Measurements from ENCODE around the gene TMEFF2. TPM values are rescaled to one million over a fixed set of nuclear protein-coding genes. Genes with fewer than 3 reads are reported as not detected.
A peak's percentile ranks its signal among the peaks of the same experiment; 100 is the strongest.

TMEFF2 gene
- total and polyA plus RNA-seq, 2 experiments from 2014 or later: 1.7 to 2.2 TPM

DNA sequence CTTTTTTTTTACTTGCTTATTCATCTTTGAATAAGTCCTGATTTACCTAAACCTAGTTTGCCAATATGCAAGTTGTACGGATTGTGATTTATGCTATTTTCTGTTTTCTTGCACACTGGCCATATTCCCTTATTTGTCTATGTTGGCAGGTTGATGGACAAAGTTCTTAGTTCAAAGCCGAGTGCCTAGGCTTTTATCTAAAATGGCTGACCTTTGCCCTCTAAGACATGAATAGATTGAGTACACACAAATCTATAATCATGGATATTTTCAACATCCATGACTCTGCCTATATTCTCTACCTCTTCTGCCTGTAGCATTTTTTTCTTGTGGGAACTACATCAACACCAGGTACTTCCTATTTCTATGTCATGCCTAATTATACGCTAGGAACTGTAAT lies 171.7 kb downstream of the TMEFF2 start (continued):
- TF ChIP-seq, protein P1, sequence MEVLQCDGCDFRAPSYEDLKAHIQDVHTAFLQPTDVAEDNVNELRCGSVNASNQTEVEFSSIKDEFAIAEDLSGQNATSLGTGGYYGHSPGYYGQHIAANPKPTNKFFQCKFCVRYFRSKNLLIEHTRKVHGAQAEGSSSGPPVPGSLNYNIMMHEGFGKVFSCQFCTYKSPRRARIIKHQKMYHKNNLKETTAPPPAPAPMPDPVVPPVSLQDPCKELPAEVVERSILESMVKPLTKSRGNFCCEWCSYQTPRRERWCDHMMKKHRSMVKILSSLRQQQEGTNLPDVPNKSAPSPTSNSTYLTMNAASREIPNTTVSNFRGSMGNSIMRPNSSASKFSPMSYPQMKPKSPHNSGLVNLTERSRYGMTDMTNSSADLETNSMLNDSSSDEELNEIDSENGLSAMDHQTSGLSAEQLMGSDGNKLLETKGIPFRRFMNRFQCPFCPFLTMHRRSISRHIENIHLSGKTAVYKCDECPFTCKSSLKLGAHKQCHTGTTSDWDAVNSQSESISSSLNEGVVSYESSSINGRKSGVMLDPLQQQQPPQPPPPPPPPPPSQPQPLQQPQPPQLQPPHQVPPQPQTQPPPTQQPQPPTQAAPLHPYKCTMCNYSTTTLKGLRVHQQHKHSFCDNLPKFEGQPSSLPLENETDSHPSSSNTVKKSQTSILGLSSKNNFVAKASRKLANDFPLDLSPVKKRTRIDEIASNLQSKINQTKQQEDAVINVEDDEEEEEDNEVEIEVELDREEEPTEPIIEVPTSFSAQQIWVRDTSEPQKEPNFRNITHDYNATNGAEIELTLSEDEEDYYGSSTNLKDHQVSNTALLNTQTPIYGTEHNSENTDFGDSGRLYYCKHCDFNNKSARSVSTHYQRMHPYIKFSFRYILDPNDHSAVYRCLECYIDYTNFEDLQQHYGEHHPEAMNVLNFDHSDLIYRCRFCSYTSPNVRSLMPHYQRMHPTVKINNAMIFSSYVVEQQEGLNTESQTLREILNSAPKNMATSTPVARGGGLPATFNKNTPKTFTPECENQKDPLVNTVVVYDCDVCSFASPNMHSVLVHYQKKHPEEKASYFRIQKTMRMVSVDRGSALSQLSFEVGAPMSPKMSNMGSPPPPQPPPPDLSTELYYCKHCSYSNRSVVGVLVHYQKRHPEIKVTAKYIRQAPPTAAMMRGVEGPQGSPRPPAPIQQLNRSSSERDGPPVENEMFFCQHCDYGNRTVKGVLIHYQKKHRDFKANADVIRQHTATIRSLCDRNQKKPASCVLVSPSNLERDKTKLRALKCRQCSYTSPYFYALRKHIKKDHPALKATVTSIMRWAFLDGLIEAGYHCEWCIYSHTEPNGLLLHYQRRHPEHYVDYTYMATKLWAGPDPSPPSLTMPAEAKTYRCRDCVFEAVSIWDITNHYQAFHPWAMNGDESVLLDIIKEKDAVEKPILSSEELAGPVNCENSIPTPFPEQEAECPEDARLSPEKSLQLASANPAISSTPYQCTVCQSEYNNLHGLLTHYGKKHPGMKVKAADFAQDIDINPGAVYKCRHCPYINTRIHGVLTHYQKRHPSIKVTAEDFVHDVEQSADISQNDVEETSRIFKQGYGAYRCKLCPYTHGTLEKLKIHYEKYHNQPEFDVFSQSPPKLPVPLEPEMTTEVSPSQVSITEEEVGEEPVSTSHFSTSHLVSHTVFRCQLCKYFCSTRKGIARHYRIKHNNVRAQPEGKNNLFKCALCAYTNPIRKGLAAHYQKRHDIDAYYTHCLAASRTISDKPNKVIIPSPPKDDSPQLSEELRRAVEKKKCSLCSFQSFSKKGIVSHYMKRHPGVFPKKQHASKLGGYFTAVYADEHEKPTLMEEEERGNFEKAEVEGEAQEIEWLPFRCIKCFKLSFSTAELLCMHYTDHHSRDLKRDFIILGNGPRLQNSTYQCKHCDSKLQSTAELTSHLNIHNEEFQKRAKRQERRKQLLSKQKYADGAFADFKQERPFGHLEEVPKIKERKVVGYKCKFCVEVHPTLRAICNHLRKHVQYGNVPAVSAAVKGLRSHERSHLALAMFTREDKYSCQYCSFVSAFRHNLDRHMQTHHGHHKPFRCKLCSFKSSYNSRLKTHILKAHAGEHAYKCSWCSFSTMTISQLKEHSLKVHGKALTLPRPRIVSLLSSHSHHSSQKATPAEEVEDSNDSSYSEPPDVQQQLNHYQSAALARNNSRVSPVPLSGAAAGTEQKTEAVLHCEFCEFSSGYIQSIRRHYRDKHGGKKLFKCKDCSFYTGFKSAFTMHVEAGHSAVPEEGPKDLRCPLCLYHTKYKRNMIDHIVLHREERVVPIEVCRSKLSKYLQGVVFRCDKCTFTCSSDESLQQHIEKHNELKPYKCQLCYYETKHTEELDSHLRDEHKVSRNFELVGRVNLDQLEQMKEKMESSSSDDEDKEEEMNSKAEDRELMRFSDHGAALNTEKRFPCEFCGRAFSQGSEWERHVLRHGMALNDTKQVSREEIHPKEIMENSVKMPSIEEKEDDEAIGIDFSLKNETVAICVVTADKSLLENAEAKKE (CRISPR knock-in tag; IDR thresholded peaks at IDR 0.05): no peak
- TF ChIP-seq, protein P2, sequence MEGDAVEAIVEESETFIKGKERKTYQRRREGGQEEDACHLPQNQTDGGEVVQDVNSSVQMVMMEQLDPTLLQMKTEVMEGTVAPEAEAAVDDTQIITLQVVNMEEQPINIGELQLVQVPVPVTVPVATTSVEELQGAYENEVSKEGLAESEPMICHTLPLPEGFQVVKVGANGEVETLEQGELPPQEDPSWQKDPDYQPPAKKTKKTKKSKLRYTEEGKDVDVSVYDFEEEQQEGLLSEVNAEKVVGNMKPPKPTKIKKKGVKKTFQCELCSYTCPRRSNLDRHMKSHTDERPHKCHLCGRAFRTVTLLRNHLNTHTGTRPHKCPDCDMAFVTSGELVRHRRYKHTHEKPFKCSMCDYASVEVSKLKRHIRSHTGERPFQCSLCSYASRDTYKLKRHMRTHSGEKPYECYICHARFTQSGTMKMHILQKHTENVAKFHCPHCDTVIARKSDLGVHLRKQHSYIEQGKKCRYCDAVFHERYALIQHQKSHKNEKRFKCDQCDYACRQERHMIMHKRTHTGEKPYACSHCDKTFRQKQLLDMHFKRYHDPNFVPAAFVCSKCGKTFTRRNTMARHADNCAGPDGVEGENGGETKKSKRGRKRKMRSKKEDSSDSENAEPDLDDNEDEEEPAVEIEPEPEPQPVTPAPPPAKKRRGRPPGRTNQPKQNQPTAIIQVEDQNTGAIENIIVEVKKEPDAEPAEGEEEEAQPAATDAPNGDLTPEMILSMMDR (conservative IDR thresholded peaks at IDR 0.05; ENCODE audit: low read depth in 2 of 2): no peak
- TF ChIP-seq EZH2 (IDR thresholded peaks at IDR 0.05; ENCODE audit: low read depth, unreplicated experiment): no peak
- TF ChIP-seq, protein P3, sequence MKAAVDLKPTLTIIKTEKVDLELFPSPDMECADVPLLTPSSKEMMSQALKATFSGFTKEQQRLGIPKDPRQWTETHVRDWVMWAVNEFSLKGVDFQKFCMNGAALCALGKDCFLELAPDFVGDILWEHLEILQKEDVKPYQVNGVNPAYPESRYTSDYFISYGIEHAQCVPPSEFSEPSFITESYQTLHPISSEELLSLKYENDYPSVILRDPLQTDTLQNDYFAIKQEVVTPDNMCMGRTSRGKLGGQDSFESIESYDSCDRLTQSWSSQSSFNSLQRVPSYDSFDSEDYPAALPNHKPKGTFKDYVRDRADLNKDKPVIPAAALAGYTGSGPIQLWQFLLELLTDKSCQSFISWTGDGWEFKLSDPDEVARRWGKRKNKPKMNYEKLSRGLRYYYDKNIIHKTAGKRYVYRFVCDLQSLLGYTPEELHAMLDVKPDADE (IDR thresholded peaks at IDR 0.05): no peak
- no peak for TF ChIP-seq NANOG (IDR thresholded peaks at IDR 0.05; ENCODE audit: borderline replicate concordance)

DNA sequence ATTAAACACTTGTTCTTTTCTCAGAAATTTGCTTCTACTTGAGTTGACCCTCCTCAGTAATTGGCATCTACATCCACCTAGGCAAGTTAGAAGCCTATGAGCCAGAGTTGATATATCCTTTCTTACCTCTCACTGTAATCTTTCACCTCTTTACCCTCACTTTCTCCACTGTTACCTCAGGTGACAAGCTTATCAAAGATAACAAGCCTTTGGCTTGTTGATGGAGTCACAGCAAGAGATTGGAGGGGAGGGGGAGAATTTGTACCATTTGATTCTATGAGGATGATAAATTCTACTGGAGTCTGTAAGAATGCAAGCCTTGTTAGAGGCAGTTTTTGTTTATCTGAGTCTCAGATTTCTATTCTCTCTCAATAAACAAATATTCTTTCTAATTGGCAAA lies 176.9 kb downstream of the TMEFF2 start:
- Mint-ChIP-seq H3K4me3 (no peak overlapping the region), H3K27me3 (ENCODE audit: insufficient read depth, low read depth, poor library complexity) (no peaks in the 10 kb centered on the region), H3K36me3 (ENCODE audit: low read depth) (no peaks in the 10 kb centered on the region), H3K4me1 (peaks cover 34% of the 10 kb centered on the region), H3K9me3 (no peaks in the 10 kb centered on the region), H3K27ac (no peak overlapping the region)
- Histone ChIP-seq H3K4me3 (no peak overlapping the region), H3K79me2 (replicated peaks; ENCODE audit: insufficient read depth) (no peaks in the 10 kb centered on the region), H2AFZ (no peak overlapping the region), H4K20me1 (replicated peaks; ENCODE audit: insufficient read depth) (no peaks in the 10 kb centered on the region), H3K36me3 (ENCODE audit: insufficient read depth) (no peaks in the 10 kb centered on the region), H3K27me3 (ENCODE audit: insufficient read depth) (no peaks in the 10 kb centered on the region), H3F3A (replicated peaks; ENCODE audit: low read depth) (no peaks in the 10 kb centered on the region), H3K9me2 (ENCODE audit: insufficient read depth) (no peaks in the 10 kb centered on the region), H3K4me2 (no peak overlapping the region), H3K27ac (ENCODE audit: low read depth) (no peak overlapping the region), H3K4me1 (ENCODE audit: insufficient read depth) (peaks cover 26% of the 10 kb centered on the region)
- no peak for DNase-seq (ENCODE audit: low spot score)
- peak; percentile 38; the same call in 2 of the 3 replicates for ATAC-seq
- TF ChIP-seq STAT1 (IDR thresholded peaks at IDR 0.05; ENCODE audit: unreplicated experiment): no peak
- TF ChIP-seq, protein P1 (CRISPR knock-in tag; IDR thresholded peaks at IDR 0.05): no peak
- no peak for TF ChIP-seq NANOG (IDR thresholded peaks at IDR 0.05; ENCODE audit: borderline replicate concordance)
- TF ChIP-seq ZNF114 (CRISPR knock-in tag; IDR thresholded peaks at IDR 0.05): no peak
